Suprapubic skin (tissue), 3 donors: ENCODE data around the gene TMEM145.

Experiments
- POLR2A ChIP-seq, 2 donors: fragments of 450-650 bp; IDR thresholded peaks; one replicate each; pipeline ENCODE4 v1.6.1; 2017; ENCODE audit warnings: antibody characterized with exemption in 2 of 2, mild to moderate bottlenecking in 2 of 2, moderate library complexity in 2 of 2
- TF ChIP-seq, protein P1 (sequence below), 2 donors: fragments of 200-600 bp in 1 of 2; fragments of 450-650 bp in 1 of 2; sonication (generic) in 1 of 2; IDR thresholded peaks; one replicate each; pipeline ENCODE4 v1.5.1; 2016 to 2019; ENCODE audit warnings: antibody characterized with exemption in 2 of 2, mild to moderate bottlenecking in 1 of 2, moderate library complexity in 1 of 2

DNA sequence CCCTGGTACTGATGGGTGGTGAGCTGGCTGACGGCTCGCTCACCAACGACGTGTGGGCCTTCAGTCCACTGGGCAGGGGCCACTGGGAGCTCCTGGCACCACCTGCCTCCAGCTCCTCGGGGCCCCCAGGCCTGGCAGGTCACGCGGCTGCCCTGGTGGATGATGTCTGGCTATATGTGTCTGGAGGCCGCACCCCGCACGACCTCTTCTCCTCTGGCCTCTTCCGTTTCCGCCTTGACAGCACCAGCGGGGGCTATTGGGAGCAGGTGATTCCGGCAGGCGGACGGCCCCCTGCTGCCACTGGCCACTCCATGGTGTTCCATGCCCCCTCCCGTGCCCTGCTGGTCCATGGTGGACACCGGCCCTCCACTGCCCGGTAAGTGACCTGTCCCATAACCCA, 22.9 kb downstream of the TMEM145 start:
- TF ChIP-seq POLR2A (IDR thresholded peaks at IDR 0.05), result no peak
- TF ChIP-seq, protein P1, sequence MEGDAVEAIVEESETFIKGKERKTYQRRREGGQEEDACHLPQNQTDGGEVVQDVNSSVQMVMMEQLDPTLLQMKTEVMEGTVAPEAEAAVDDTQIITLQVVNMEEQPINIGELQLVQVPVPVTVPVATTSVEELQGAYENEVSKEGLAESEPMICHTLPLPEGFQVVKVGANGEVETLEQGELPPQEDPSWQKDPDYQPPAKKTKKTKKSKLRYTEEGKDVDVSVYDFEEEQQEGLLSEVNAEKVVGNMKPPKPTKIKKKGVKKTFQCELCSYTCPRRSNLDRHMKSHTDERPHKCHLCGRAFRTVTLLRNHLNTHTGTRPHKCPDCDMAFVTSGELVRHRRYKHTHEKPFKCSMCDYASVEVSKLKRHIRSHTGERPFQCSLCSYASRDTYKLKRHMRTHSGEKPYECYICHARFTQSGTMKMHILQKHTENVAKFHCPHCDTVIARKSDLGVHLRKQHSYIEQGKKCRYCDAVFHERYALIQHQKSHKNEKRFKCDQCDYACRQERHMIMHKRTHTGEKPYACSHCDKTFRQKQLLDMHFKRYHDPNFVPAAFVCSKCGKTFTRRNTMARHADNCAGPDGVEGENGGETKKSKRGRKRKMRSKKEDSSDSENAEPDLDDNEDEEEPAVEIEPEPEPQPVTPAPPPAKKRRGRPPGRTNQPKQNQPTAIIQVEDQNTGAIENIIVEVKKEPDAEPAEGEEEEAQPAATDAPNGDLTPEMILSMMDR (IDR thresholded peaks at IDR 0.05), result no peak
